ENCODE measurements around the gene MYO18A.

- TF ChIP-seq CTCF (IDR thresholded peaks at IDR 0.05; ENCODE audit: low read depth, low read length) (no peak), EZH2phosphoT487 (IDR thresholded peaks at IDR 0.05; ENCODE audit: low read depth) (no peak)
Measured at GRCh38 chr17:29126268-29126930, 53.8 kb downstream of the MYO18A start.
